OCI-LY7 (cell line): ENCODE results near the gene CHCHD10. TPM values are rescaled to one million over a fixed set of nuclear protein-coding genes. Genes with fewer than 3 reads are reported as not detected.

Experiments used
- BruUV-seq: library from RNA; stranded (reverse); fragments of 400-500 nt; replicated peaks from 2 replicates; lab custom pipeline; 2021; lab: Mats Ljungman, UMichigan
- CTCF ChIA-PET: fragments of 300-600 bp; sonication (Branson Sonifier 250); formaldehyde crosslinking; loops from one replicate; lab custom pipeline; 2022; ENCODE audit warnings: antibody characterized with exemption; ENCODE audit not compliant: unreplicated experiment; lab: Charles Lee
- POLR2A ChIA-PET: fragments of 300-600 bp; sonication (Branson Sonifier 250); formaldehyde crosslinking; loops from one replicate; lab custom pipeline; 2022; ENCODE audit warnings: antibody characterized with exemption; lab: Charles Lee
- DNase-seq: peaks from one replicate; pipeline ENCODE4 v3.0.0-alpha.2; 2015; ENCODE audit warnings: low spot score
- H2AFZ ChIP-seq: fragments of 200-600 bp; sonication (generic), shearing (Covaris generic); 2 replicates; pipeline ENCODE4 v1.6.1; 2014; ENCODE audit warnings: mild to moderate bottlenecking, antibody characterized with exemption, low read length, moderate library complexity
- H3K27ac ChIP-seq: fragments of 200-600 bp; sonication (generic); 2 replicates; pipeline ENCODE4 v1.5.1; 2014; ENCODE audit warnings: mixed run types, low read depth, mild to moderate bottlenecking, moderate library complexity, low read length, inconsistent platforms; ENCODE audit not compliant: poor library complexity, severe bottlenecking
- H3K36me3 ChIP-seq: fragments of 200-600 bp; sonication (generic); 2 replicates; pipeline ENCODE4 v1.6.1; 2014; ENCODE audit warnings: mild to moderate bottlenecking, antibody characterized with exemption, low read length, moderate library complexity, mixed read lengths; ENCODE audit not compliant: insufficient read depth
- H3K4me1 ChIP-seq: fragments of 200-600 bp; sonication (generic); 2 replicates; pipeline ENCODE4 v1.5.1; 2014; ENCODE audit warnings: mild to moderate bottlenecking, low read length; ENCODE audit not compliant: insufficient read depth, poor library complexity, severe bottlenecking
- H3K4me2 ChIP-seq: fragments of 200-600 bp; sonication (generic); 2 replicates; pipeline ENCODE4 v1.6.1; 2014; ENCODE audit warnings: mild to moderate bottlenecking, low read length
- H3K4me3 ChIP-seq: fragments of 200-600 bp; sonication (generic); 2 replicates; pipeline ENCODE4 v1.5.1; 2014; ENCODE audit warnings: mild to moderate bottlenecking, low read depth, low read length; ENCODE audit not compliant: poor library complexity, severe bottlenecking
- H3K79me2 ChIP-seq: fragments of 200-600 bp; sonication (generic); 2 replicates; pipeline ENCODE4 v1.6.1; 2016; ENCODE audit warnings: low read depth, mild to moderate bottlenecking, low read length, moderate library complexity, mixed read lengths; ENCODE audit not compliant: insufficient read depth
- H3K9me2 ChIP-seq: fragments of 200-600 bp; sonication (generic); 2 replicates; pipeline ENCODE4 v1.6.1; 2016; ENCODE audit warnings: mild to moderate bottlenecking, low read length, mixed read lengths; ENCODE audit not compliant: insufficient read depth
- H3K9me3 ChIP-seq: fragments of 200-600 bp; sonication (generic); 2 replicates; pipeline ENCODE4 v1.6.1; 2014; ENCODE audit warnings: mild to moderate bottlenecking, mixed run types, low read length, mixed read lengths
- H4K20me1 ChIP-seq: fragments of 200-600 bp; sonication (generic); 2 replicates; pipeline ENCODE4 v1.6.1; 2014; ENCODE audit warnings: mild to moderate bottlenecking, antibody characterized with exemption, low read length, moderate library complexity, mixed read lengths; ENCODE audit not compliant: insufficient read depth
- CTCF ChIP-seq: fragments of 200-600 bp; sonication (generic); conservative IDR thresholded peaks from 2 replicates; pipeline ENCODE4 v1.5.1; 2014; ENCODE audit warnings: mild to moderate bottlenecking, antibody characterized with exemption, low read length, moderate library complexity, mixed read lengths
- EZH2phosphoT487 ChIP-seq: fragments of 200-600 bp; sonication (generic); IDR thresholded peaks from 2 replicates; pipeline ENCODE4 v1.6.1; 2018; ENCODE audit warnings: low read depth, borderline replicate concordance, mild to moderate bottlenecking, mixed run types, antibody characterized with exemption, low read length, moderate library complexity, mixed read lengths
- intact Hi-C: fragments of 100-400 bp; cut with micrococcal nuclease; formaldehyde crosslinking; loops from one replicate; pipeline ENCODE4 v1.10.0; 2022; ENCODE audit not compliant: unreplicated experiment
- total RNA-seq, 2 experiments: library from RNA; depleted of rRNA in 1 of 2; stranded (reverse); fragments of >200 nt in 1 of 2; shearing (Covaris generic) in 1 of 2; gene quantifications; 2 replicates each; pipeline ENCODE4 v1.2.3, GENCODE V29; 2014 to 2022

Gene CHCHD10
- total RNA-seq, 2 experiments from 2014 or later = 50.8 to 252 TPM

DNA sequence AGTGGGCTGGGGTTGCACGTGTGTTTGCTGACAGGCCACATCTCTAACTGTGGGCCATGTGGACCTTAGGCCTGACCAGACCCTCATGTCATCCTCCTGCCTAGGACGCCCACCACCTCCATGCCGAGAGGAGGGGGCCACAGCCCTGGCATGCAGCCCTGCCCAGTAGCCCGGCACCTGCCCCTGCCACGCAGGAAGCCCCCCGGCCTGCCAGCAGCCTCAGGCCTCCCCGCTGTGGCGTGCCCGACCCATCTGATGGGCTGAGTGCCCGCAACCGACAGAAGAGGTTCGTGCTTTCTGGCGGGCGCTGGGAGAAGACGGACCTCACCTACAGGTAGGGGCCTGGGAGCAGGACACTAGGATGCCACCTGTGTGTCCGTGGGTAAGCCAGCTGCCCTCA, 11.3 kb upstream of the CHCHD10 start:
- DNase-seq = no peak
- H3K4me1 ChIP-seq = peaks cover 7% of the 10 kb centered on the region
- intact Hi-C loops = no loop called here
- H2AFZ ChIP-seq = no peak overlapping the region
- H3K4me2 ChIP-seq = no peak overlapping the region
- TF ChIP-seq EZH2phosphoT487 (no peak), CTCF (no peak)
- H3K27ac ChIP-seq = no peak overlapping the region
- no peaks in the 10 kb centered on the region for H3K36me3 ChIP-seq
- no TSS peak for BruUV-seq
- ChIA-PET POLR2A (no interaction called here), CTCF (no interaction called here)
- H4K20me1 ChIP-seq = no peaks in the 10 kb centered on the region
- no peaks in the 10 kb centered on the region for H3K79me2 ChIP-seq
- H3K4me3 ChIP-seq = no peak overlapping the region
- no peaks in the 10 kb centered on the region for H3K9me3 ChIP-seq
- no peaks in the 10 kb centered on the region for H3K9me2 ChIP-seq

DNA sequence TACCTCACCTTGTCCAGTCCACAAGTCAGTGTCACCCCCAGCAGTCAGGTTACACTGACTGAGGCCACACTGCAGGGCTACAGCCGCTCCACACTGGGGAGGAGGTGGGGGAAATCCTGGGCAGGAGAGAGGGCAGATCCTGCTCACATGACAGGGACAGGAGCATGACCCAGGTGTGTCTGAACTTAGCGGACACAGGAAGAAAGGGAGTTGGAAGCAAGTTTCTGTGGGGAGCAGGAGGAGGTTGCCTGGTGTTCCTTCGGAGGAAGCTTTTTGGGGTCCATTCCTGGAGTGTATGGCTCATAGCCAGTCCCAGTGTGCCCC, 10.8 kb upstream of the CHCHD10 start:
- POLR2A ChIA-PET = interaction anchor here (0.6 kb wide), 1 partner anchor 79 kb away, joined by 3 read pairs; the partner anchor contains the start of gene SLC2A11
- no peaks in the 10 kb centered on the region for H4K20me1 ChIP-seq
- peaks cover 7% of the 10 kb centered on the region for H3K4me1 ChIP-seq
- H3K36me3 ChIP-seq = no peaks in the 10 kb centered on the region
- no peak overlapping the region for H3K4me2 ChIP-seq
- CTCF ChIA-PET = interaction anchor here (0.5 to 0.6 kb wide), 2 partner anchors 16 to 79 kb away, joined by 3 read pairs; partner anchors contain the start of genes C22orf15 and SLC2A11
- H3K27ac ChIP-seq = no peak overlapping the region
- no peak overlapping the region for H3K4me3 ChIP-seq
- DNase-seq = no peak
- H3K9me2 ChIP-seq = no peaks in the 10 kb centered on the region
- H3K9me3 ChIP-seq = no peaks in the 10 kb centered on the region
- no peak overlapping the region for H2AFZ ChIP-seq
- no peak for TF ChIP-seq CTCF
- no peak for TF ChIP-seq EZH2phosphoT487
- BruUV-seq = no TSS peak
- H3K79me2 ChIP-seq = no peaks in the 10 kb centered on the region
- intact Hi-C loops = no loop called here

DNA sequence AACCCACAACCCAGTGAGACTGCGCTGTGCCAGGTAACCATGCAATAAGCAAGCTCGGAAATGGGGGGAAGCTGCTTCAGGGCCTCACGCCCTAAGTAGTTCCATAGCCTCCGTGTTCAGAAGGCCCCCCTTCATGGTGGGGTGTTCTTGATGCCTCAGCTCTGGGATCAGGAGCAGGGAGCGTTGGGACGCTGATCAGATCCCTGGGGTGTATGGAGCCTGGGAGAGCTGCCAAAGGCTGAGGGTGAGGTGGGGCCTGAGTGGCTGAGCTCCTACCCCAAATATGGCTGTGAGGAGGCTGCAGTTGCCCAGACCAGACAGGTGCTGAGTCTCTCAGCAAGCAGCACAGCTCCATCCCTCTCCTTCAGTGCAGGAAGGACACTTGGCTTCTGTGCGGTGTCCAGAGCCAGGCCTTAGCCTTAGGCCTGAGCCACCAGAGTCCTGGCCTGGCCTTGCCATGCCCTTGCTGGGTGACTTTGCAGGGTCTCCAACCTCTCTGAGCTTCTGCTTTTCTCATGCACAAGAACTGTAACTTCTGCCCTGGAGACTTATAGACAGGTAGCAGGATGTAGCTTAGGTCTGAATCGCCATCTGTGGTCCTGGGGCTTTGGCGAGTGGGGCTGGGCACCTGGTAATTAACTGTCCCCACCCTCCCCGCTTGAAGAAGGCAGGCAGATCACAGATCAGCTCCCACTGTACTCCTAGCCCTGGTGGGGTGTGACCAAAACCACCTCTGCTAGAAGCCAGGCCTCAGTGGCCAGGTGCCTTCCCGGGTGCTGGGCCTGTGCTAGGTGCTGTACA, 10.2 kb upstream of the CHCHD10 start:
- CTCF ChIA-PET = interaction anchor here (0.5 to 0.6 kb wide), 2 partner anchors 15 to 80 kb away, joined by 3 read pairs; partner anchors contain the start of genes C22orf15 and SLC2A11
- intact Hi-C loops = no loop called here
- Histone ChIP-seq H3K9me2 (no peaks in the 10 kb centered on the region), H2AFZ (no peak overlapping the region), H4K20me1 (no peaks in the 10 kb centered on the region), H3K27ac (no peak overlapping the region), H3K4me2 (no peak overlapping the region), H3K9me3 (no peaks in the 10 kb centered on the region), H3K36me3 (no peaks in the 10 kb centered on the region), H3K79me2 (no peaks in the 10 kb centered on the region), H3K4me3 (no peak overlapping the region), H3K4me1 (peaks cover 12% of the 10 kb centered on the region)
- no TSS peak for BruUV-seq
- POLR2A ChIA-PET = interaction anchor here (0.6 kb wide), 1 partner anchor 79 kb away, joined by 3 read pairs; the partner anchor contains the start of gene SLC2A11
- TF ChIP-seq CTCF (no peak), EZH2phosphoT487 (no peak)
- DNase-seq = no peak
